T-cell (primary cell): ENCODE measurements around the gene MYO5C. TPM values are rescaled to one million over a fixed set of nuclear protein-coding genes. Genes with fewer than 3 reads are reported as not detected.

Source experiments
- ATAC-seq, 4 experiments: fragments of 200-7000 bp in 3 of 4; fragments of 150-1000 bp in 1 of 4; cut with Tn5 transposase; replicated peaks in 1 of 4; 1 replicate in 3 of 4; 2 replicates in 1 of 4; pipeline ENCODE4 v1.10.0; 2021; ENCODE audit warnings: moderate library complexity in 3 of 4, mild to moderate bottlenecking in 2 of 4, moderate number of reproducible peaks in 1 of 4
- CTCF ChIA-PET, 2 donors: fragments of 300-600 bp; sonication (Branson Sonifier 250); formaldehyde crosslinking; loops; one replicate each; lab custom pipeline; 2022; ENCODE audit warnings: antibody characterized with exemption in 2 of 2; lab: Charles Lee
- POLR2A ChIA-PET, 2 donors: fragments of 300-600 bp; sonication (Branson Sonifier 250); formaldehyde crosslinking; loops; one replicate each; lab custom pipeline; 2022; ENCODE audit warnings: antibody characterized with exemption in 2 of 2; lab: Charles Lee
- DNase-seq, 35 experiments: peaks; one replicate each; pipeline versions ENCODE4 v3.0.0 to v3.0.0-alpha.2; 2013 to 2023
- H3K27ac ChIP-seq: one replicate; pipeline ENCODE4 v1.5.1; 2013; ENCODE audit warnings: low read length
- H3K27me3 ChIP-seq, 2 experiments: replicated peaks in 1 of 2; 1 replicate in 1 of 2; 2 replicates in 1 of 2; pipeline versions ENCODE4 v1.6.1 to v1.7.0; 2013; ENCODE audit warnings: low read length in 1 of 2, mixed read lengths in 1 of 2; ENCODE audit not compliant: control insufficient read depth in 2 of 2, insufficient read depth in 2 of 2; ENCODE audit errors: extremely low read depth in 1 of 2
- H3K36me3 ChIP-seq, 2 donors: 1 replicate in 1 of 2; 2 replicates in 1 of 2; pipeline versions ENCODE4 v1.6.1 to v1.7.0; 2013; ENCODE audit warnings: low read length in 1 of 2; ENCODE audit not compliant: control insufficient read depth in 2 of 2, insufficient read depth in 1 of 2; ENCODE audit errors: extremely low read depth in 1 of 2
- H3K4me1 ChIP-seq, 2 experiments: 1 replicate in 1 of 2; 2 replicates in 1 of 2; pipeline versions ENCODE4 v1.6.1 to v1.7.0; 2013; ENCODE audit warnings: low read length in 2 of 2, mixed read lengths in 1 of 2; ENCODE audit not compliant: insufficient read depth in 2 of 2, control insufficient read depth in 1 of 2; ENCODE audit errors: extremely low read depth in 1 of 2
- H3K4me3 ChIP-seq, 2 donors: 1 replicate in 1 of 2; 2 replicates in 1 of 2; pipeline versions ENCODE4 v1.5.1 to v1.7.0; 2013; ENCODE audit warnings: mild to moderate bottlenecking in 2 of 2, low read length in 1 of 2, moderate library complexity in 1 of 2; ENCODE audit not compliant: control insufficient read depth in 1 of 2; ENCODE audit errors: extremely low read depth in 1 of 2
- H3K9me3 ChIP-seq: 2 replicates; pipeline ENCODE4 v1.7.0; 2013
- H3K27ac Mint-ChIP-seq, 2 donors: one replicate each; pipeline ENCODE4 v1.8.0; 2020 to 2021; ENCODE audit warnings: mild to moderate bottlenecking in 2 of 2, mixed read lengths in 2 of 2
- H3K27me3 Mint-ChIP-seq, 2 donors: one replicate each; pipeline ENCODE4 v1.8.0; 2021 to 2022; ENCODE audit warnings: mixed read lengths in 2 of 2
- H3K36me3 Mint-ChIP-seq: one replicate; pipeline ENCODE4 v1.8.0; 2021; ENCODE audit warnings: mixed read lengths
- H3K4me1 Mint-ChIP-seq, 3 donors: one replicate each; pipeline ENCODE4 v1.8.0; 2020 to 2022; ENCODE audit warnings: mixed read lengths in 3 of 3, mild to moderate bottlenecking in 1 of 3
- H3K4me3 Mint-ChIP-seq, 3 donors: one replicate each; pipeline ENCODE4 v1.8.0; 2020 to 2022; ENCODE audit warnings: mild to moderate bottlenecking in 3 of 3, mixed read lengths in 3 of 3, moderate library complexity in 3 of 3
- H3K9me3 Mint-ChIP-seq, 3 donors: one replicate each; pipeline ENCODE4 v1.8.0; 2020 to 2022; ENCODE audit warnings: mixed read lengths in 3 of 3
- WGBS: methylation state at CpG from one replicate; pipeline ENCODE4 v1.1.5; 2013; ENCODE audit warnings: missing lambda C conversion rate; ENCODE audit not compliant: insufficient coverage; 5-methylcytosine and 5-hydroxymethylcytosine counted together
- total RNA-seq, 35 experiments: library from RNA in 6 of 35; stranded (reverse) in 6 of 35; fragments of 120-200 nt in 1 of 35; gene quantifications; one replicate each; pipeline versions ENCODE4 v1.2.1 to v1.2.4 and lab custom pipeline; 2013 to 2026

The MYO5C gene
- total RNA-seq, 5 donors from 2014 or later (not counting 1 experiment from before 2014, with no cell fraction given) = 0.33 to 0.73 (median 0.53) TPM

DNA sequence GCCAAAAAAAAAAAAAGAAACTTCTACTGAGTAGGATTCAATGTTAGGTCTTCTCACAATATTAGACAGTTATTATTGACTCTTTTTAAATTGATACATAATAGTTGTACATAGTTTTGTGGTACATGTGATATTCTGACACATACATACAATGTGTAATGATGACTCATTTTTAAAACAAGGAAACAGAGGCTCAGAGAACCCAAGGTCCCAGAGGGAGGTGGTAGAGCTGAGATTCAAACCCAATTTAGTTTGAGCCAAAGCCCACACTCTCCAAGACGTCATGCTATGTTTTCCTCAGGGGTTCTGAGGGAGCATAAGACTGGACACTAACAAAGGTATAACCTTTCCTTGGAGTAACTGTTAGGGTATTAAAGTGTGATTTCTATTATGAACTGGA is 40.6 kb downstream of the MYO5C start:
- DNase-seq = no peak
- no peak overlapping the region for H3K27ac Mint-ChIP-seq

DNA sequence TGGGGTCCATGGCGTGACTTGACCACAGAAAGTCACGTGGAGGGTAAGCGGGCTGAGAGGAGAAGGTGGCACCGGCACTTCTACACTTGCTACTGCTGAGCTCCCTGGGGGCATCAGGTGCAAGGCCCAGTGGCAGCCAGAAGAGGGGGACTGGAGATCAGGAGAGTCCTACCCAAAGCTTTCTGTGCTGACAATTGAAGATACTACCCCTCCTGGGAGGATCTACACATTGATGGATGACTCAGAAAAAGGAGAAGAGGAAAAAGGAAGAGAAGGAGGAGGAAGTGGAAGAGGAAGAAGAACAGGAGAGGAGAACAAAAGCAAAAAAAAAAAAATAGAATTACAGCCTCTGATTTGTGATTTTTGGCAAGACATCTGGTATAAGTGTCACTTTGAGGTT is 41.2 kb downstream of the MYO5C start:
- POLR2A ChIA-PET = no interaction called here
- Histone ChIP-seq H3K4me1 (peaks cover 7 to 8% of the 10 kb centered on the region in 2 experiments), H3K27ac (no peak overlapping the region), H3K27me3 (peaks cover 0 to 4% of the 10 kb centered on the region in 2 experiments), H3K36me3 (no peaks in the 10 kb centered on the region), H3K9me3 (no peaks in the 10 kb centered on the region), H3K4me3 (no peak overlapping the region)
- Mint-ChIP-seq H3K9me3 (no peaks in the 10 kb centered on the region), H3K36me3 (no peaks in the 10 kb centered on the region), H3K4me1 (peaks cover 9 to 23% (median 13%) of the 10 kb centered on the region in 3 donors), H3K27ac (no peak overlapping the region), H3K27me3 (no peaks in the 10 kb centered on the region), H3K4me3 (no peak overlapping the region)
- ATAC-seq (no peak), DNase-seq (no peak)
- CTCF ChIA-PET = interaction anchor here in 1 of 2 donors (0.9 kb wide), 1 partner anchor 77 kb away, joined by 3 read pairs; no protein-coding TSS in a partner anchor
- WGBS = 80% methylated on average over 1 of the region's 4 CpGs

More for the DNA sequence above, 40.6 kb downstream of the MYO5C start:
- Histone ChIP-seq H3K4me1 (peaks cover 7 to 8% of the 10 kb centered on the region in 2 experiments), H3K27ac (no peak overlapping the region), H3K4me3 (no peak overlapping the region), H3K36me3 (no peaks in the 10 kb centered on the region), H3K27me3 (peaks cover 0 to 4% of the 10 kb centered on the region in 2 experiments), H3K9me3 (no peaks in the 10 kb centered on the region)
- peaks cover 9 to 23% (median 13%) of the 10 kb centered on the region in 3 donors for H3K4me1 Mint-ChIP-seq
- H3K4me3 Mint-ChIP-seq = no peak overlapping the region
- ChIA-PET CTCF (interaction anchor here in 1 of 2 donors (0.8 to 5.6 kb wide), 2 partner anchors 77 to 480 kb away, joined by 3 to 40 read pairs; no protein-coding TSS in a partner anchor), POLR2A (no interaction called here)
- no peak for ATAC-seq
- H3K36me3 Mint-ChIP-seq = no peaks in the 10 kb centered on the region
- no CpG with 5 or more reads among the region's 1 CpG for WGBS
- no peaks in the 10 kb centered on the region for H3K27me3 Mint-ChIP-seq
- H3K9me3 Mint-ChIP-seq = no peaks in the 10 kb centered on the region

GRCh38 chr15:52252781-52253180 is 42.8 kb downstream of the MYO5C start:
- H3K36me3 ChIP-seq = no peaks in the 10 kb centered on the region
- WGBS = 41% methylated on average over 2 of the region's 4 CpGs
- H3K4me1 ChIP-seq = peaks cover 7 to 8% of the 10 kb centered on the region in 2 experiments
- ChIA-PET CTCF (interaction anchor here in 1 of 2 donors (0.7 kb wide), 2 partner anchors 12 to 1830 kb away, joined by 3 to 4 read pairs; no protein-coding TSS in a partner anchor), POLR2A (no interaction called here)
- H3K9me3 ChIP-seq = no peaks in the 10 kb centered on the region
- no peak overlapping the region for H3K27ac ChIP-seq
- no peak overlapping the region for H3K27ac Mint-ChIP-seq
- H3K27me3 ChIP-seq = peaks cover 0 to 4% of the 10 kb centered on the region in 2 experiments
- H3K4me3 Mint-ChIP-seq = no peak overlapping the region
- peaks cover 9 to 23% (median 13%) of the 10 kb centered on the region in 3 donors for H3K4me1 Mint-ChIP-seq
- H3K36me3 Mint-ChIP-seq = no peaks in the 10 kb centered on the region
- H3K4me3 ChIP-seq = no peak overlapping the region
- H3K27me3 Mint-ChIP-seq = no peaks in the 10 kb centered on the region
- DNase-seq (no peak), ATAC-seq (no peak)
- no peaks in the 10 kb centered on the region for H3K9me3 Mint-ChIP-seq

GRCh38 chr15:52251144-52251860 is 44.3 kb downstream of the MYO5C start:
- Histone ChIP-seq H3K27me3 (peaks cover 0 to 4% of the 10 kb centered on the region in 2 experiments), H3K4me1 (no peaks in the 10 kb centered on the region), H3K9me3 (no peaks in the 10 kb centered on the region), H3K36me3 (no peaks in the 10 kb centered on the region), H3K4me3 (no peak overlapping the region), H3K27ac (no peak overlapping the region)
- no peaks in the 10 kb centered on the region for H3K27me3 Mint-ChIP-seq
- no peak overlapping the region for H3K4me3 Mint-ChIP-seq
- ChIA-PET POLR2A (interaction anchor here in 1 of 2 donors (0.5 kb wide), 1 partner anchor 26 kb away, joined by 3 read pairs; no protein-coding TSS in a partner anchor), CTCF (interaction anchor here in 1 of 2 donors (1.1 kb wide), 1 partner anchor 8 kb away, joined by 3 read pairs; no protein-coding TSS in a partner anchor)
- ATAC-seq (no peak), DNase-seq (no peak)
- peaks cover 0 to 13% (median 4%) of the 10 kb centered on the region in 3 donors for H3K4me1 Mint-ChIP-seq
- H3K27ac Mint-ChIP-seq = no peak overlapping the region
- no CpG with 5 or more reads among the region's 8 CpGs for WGBS
- no peaks in the 10 kb centered on the region for H3K36me3 Mint-ChIP-seq
- H3K9me3 Mint-ChIP-seq = no peaks in the 10 kb centered on the region

GRCh38 chr15:52247461-52247860 is 48.1 kb downstream of the MYO5C start:
- H3K4me3 Mint-ChIP-seq = no peak overlapping the region
- no peaks in the 10 kb centered on the region for H3K9me3 Mint-ChIP-seq
- H3K27me3 ChIP-seq = peaks cover 0 to 15% of the 10 kb centered on the region in 2 experiments
- no peak overlapping the region for H3K27ac Mint-ChIP-seq
- H3K4me1 Mint-ChIP-seq = peaks cover 0 to 7% (median 0%) of the 10 kb centered on the region in 3 donors
- H3K4me3 ChIP-seq = no peak overlapping the region
- DNase-seq (no peak), ATAC-seq (no peak)
- H3K27me3 Mint-ChIP-seq = no peaks in the 10 kb centered on the region
- H3K36me3 ChIP-seq = no peaks in the 10 kb centered on the region
- no CpG with 5 or more reads among the region's 7 CpGs for WGBS
- H3K36me3 Mint-ChIP-seq = no peaks in the 10 kb centered on the region
- ChIA-PET POLR2A (no interaction called here), CTCF (no interaction called here)
- no peak overlapping the region for H3K27ac ChIP-seq
- H3K9me3 ChIP-seq = no peaks in the 10 kb centered on the region
- H3K4me1 ChIP-seq = peaks cover 0 to 4% of the 10 kb centered on the region in 2 experiments

GRCh38 chr15:52246686-52247431 is 48.7 kb downstream of the MYO5C start:
- peaks cover under 1 to 6% of the 10 kb centered on the region in 2 experiments for H3K4me1 ChIP-seq
- peaks cover 0 to 9% (median 1%) of the 10 kb centered on the region in 3 donors for H3K4me1 Mint-ChIP-seq
- no peaks in the 10 kb centered on the region for H3K36me3 ChIP-seq
- POLR2A ChIA-PET = no interaction called here
- H3K36me3 Mint-ChIP-seq = no peaks in the 10 kb centered on the region
- H3K27ac ChIP-seq = no peak overlapping the region
- H3K9me3 ChIP-seq = no peaks in the 10 kb centered on the region
- no peak overlapping the region for H3K4me3 ChIP-seq
- ATAC-seq (no peak), DNase-seq (no peak)
- peaks cover 0 to 15% of the 10 kb centered on the region in 2 experiments for H3K27me3 ChIP-seq
- 90% methylated on average over 7 of the region's 16 CpGs for WGBS
- no peaks in the 10 kb centered on the region for H3K9me3 Mint-ChIP-seq
- H3K27ac Mint-ChIP-seq = no peak overlapping the region
- CTCF ChIA-PET = interaction anchor here in 1 of 2 donors (1.4 kb wide), 1 partner anchor 39 kb away, joined by 3 read pairs; no protein-coding TSS in a partner anchor
- no peaks in the 10 kb centered on the region for H3K27me3 Mint-ChIP-seq
- no peak overlapping the region for H3K4me3 Mint-ChIP-seq
